HFFc6 (cell line): Measurements from ENCODE around the gene STOML2. TPM values are rescaled to one million over a fixed set of nuclear protein-coding genes. Genes with fewer than 3 reads are reported as not detected.

Source experiments
- DNase-seq: peaks from one replicate; pipeline ENCODE4 v3.0.0-alpha.2; 2018
- H3K27ac Mint-ChIP-seq: 2 replicates; pipeline ENCODE4 v1.8.0; 2020; ENCODE audit warnings: mild to moderate bottlenecking, mixed read lengths
- H3K27me3 Mint-ChIP-seq: 2 replicates; pipeline ENCODE4 v1.8.0; 2021; ENCODE audit warnings: mild to moderate bottlenecking, moderate library complexity, mixed read lengths; ENCODE audit not compliant: insufficient read depth
- H3K36me3 Mint-ChIP-seq: 2 replicates; pipeline ENCODE4 v1.8.0; 2021; ENCODE audit warnings: low read depth, mixed read lengths
- H3K4me1 Mint-ChIP-seq: 2 replicates; pipeline ENCODE4 v1.8.0; 2020; ENCODE audit warnings: low read depth, mixed read lengths
- H3K4me3 Mint-ChIP-seq: 2 replicates; pipeline ENCODE4 v1.8.0; 2020; ENCODE audit warnings: mild to moderate bottlenecking, moderate library complexity, mixed read lengths
- H3K9me3 Mint-ChIP-seq: 2 replicates; pipeline ENCODE4 v1.8.0; 2020; ENCODE audit warnings: mild to moderate bottlenecking, mixed read lengths
- CTCF ChIP-seq: fragments of 200-600 bp; sonication (generic); IDR thresholded peaks from 2 replicates; pipeline ENCODE4 v1.5.0; 2021; ENCODE audit warnings: antibody characterized with exemption, mild to moderate bottlenecking
- total RNA-seq, 6 experiments: library from RNA; stranded (reverse); fragmentation: NEBNext Ultra II Directional; extraction: Animal tissue kit (Norgen Biotek cat#: 25700); gene quantifications; 2 replicates in 1 of 6; 3 replicates in 5 of 6; pipeline ENCODE4 v1.2.3, GENCODE V29; 2021

The STOML2 gene
- total RNA-seq, 6 experiments from 2014 or later = 118 to 139 (median 123) TPM

GRCh38 chr9:35057271-35057620 is 45.7 kb downstream of the STOML2 start:
- Mint-ChIP-seq H3K4me3 (no peak overlapping the region), H3K27me3 (peaks cover 12% of the 10 kb centered on the region), H3K27ac (no peak overlapping the region; the same call in 1 of the 2 replicates)

GRCh38 chr9:35056571-35057270 is 46.2 kb downstream of the STOML2 start:
- peaks cover 63% of the 10 kb centered on the region for H3K36me3 Mint-ChIP-seq
- H3K27me3 Mint-ChIP-seq = peaks cover 12% of the 10 kb centered on the region
- no peak overlapping the region for H3K27ac Mint-ChIP-seq
- H3K4me1 Mint-ChIP-seq = no peaks in the 10 kb centered on the region
- H3K4me3 Mint-ChIP-seq = no peak overlapping the region
- no peaks in the 10 kb centered on the region for H3K9me3 Mint-ChIP-seq
- no peak for DNase-seq
- no peak for TF ChIP-seq CTCF

More at GRCh38 chr9:35057271-35057620, 45.7 kb downstream of the STOML2 start:
- Mint-ChIP-seq H3K9me3 (no peaks in the 10 kb centered on the region), H3K4me1 (no peaks in the 10 kb centered on the region), H3K36me3 (peaks cover 68% of the 10 kb centered on the region)
- TF ChIP-seq CTCF = no peak
- no peak for DNase-seq

- Mint-ChIP-seq H3K27ac (peak overlapping the region; percentile 20; the same call in 1 of the 2 replicates), H3K27me3 (peaks cover 8% of the 10 kb centered on the region), H3K4me3 (no peak overlapping the region), H3K4me1 (peaks cover 7% of the 10 kb centered on the region), H3K9me3 (no peaks in the 10 kb centered on the region), H3K36me3 (peaks cover 56% of the 10 kb centered on the region)
- no peak for DNase-seq
- TF ChIP-seq CTCF = no peak
These were observed 47.9 kb downstream of the STOML2 start for GRCh38 chr9:35054871-35055644.

GRCh38 chr9:35054185-35054835 is 48.6 kb downstream of the STOML2 start:
- Mint-ChIP-seq H3K36me3 (peaks cover 49% of the 10 kb centered on the region), H3K4me1 (peaks cover 7% of the 10 kb centered on the region), H3K27ac (peak overlapping the region; percentile 20; the same call in 1 of the 2 replicates), H3K9me3 (no peaks in the 10 kb centered on the region), H3K4me3 (no peak overlapping the region), H3K27me3 (peaks cover 7% of the 10 kb centered on the region)
- no peak for DNase-seq
- TF ChIP-seq CTCF = no peak

GRCh38 chr9:35051069-35051967 is 51.6 kb downstream of the STOML2 start:
- Mint-ChIP-seq H3K27ac (peak overlapping the region; percentile 6), H3K27me3 (no peaks in the 10 kb centered on the region; the same call in 1 of the 2 replicates), H3K36me3 (peaks cover 38% of the 10 kb centered on the region), H3K4me1 (peaks cover 19% of the 10 kb centered on the region), H3K9me3 (no peaks in the 10 kb centered on the region), H3K4me3 (no peak overlapping the region; the same call in 1 of the 2 replicates)
- TF ChIP-seq CTCF = peak; percentile 85
- peak; percentile 48 for DNase-seq
